ENCODE data around the gene MACO1.

DNA sequence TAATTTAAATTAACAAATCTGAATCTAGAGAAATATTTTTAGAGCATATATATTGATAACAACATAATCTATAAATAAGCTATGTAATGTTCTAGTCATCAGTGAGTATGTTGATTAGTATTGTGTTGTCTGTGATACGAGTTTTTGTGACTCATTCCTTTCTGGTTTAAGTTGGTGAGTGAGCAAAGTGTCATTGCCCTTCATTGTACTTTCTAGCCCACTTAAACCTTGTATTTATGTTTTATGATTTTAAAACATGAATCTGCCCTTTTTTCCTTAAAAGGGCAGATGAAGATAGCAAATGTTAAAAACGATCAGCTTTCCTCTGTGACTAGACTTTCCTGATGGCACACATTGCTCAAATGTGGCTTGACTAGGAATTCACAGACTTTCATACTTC, 38.5 kb downstream of the MACO1 start:
- TF ChIP-seq, protein P1, sequence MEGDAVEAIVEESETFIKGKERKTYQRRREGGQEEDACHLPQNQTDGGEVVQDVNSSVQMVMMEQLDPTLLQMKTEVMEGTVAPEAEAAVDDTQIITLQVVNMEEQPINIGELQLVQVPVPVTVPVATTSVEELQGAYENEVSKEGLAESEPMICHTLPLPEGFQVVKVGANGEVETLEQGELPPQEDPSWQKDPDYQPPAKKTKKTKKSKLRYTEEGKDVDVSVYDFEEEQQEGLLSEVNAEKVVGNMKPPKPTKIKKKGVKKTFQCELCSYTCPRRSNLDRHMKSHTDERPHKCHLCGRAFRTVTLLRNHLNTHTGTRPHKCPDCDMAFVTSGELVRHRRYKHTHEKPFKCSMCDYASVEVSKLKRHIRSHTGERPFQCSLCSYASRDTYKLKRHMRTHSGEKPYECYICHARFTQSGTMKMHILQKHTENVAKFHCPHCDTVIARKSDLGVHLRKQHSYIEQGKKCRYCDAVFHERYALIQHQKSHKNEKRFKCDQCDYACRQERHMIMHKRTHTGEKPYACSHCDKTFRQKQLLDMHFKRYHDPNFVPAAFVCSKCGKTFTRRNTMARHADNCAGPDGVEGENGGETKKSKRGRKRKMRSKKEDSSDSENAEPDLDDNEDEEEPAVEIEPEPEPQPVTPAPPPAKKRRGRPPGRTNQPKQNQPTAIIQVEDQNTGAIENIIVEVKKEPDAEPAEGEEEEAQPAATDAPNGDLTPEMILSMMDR (IDR thresholded peaks at IDR 0.05): no peak
- TF ChIP-seq POLR2AphosphoS5 (IDR thresholded peaks at IDR 0.05) (no peak), POLR2A (IDR thresholded peaks at IDR 0.05) (no peak), EP300 (IDR thresholded peaks at IDR 0.05) (no peak)
